Measurements from ENCODE around the gene QRSL1.

GRCh38 chr6:106692819-106693208, 63.4 kb downstream of the QRSL1 start:
- TF ChIP-seq, protein P1, sequence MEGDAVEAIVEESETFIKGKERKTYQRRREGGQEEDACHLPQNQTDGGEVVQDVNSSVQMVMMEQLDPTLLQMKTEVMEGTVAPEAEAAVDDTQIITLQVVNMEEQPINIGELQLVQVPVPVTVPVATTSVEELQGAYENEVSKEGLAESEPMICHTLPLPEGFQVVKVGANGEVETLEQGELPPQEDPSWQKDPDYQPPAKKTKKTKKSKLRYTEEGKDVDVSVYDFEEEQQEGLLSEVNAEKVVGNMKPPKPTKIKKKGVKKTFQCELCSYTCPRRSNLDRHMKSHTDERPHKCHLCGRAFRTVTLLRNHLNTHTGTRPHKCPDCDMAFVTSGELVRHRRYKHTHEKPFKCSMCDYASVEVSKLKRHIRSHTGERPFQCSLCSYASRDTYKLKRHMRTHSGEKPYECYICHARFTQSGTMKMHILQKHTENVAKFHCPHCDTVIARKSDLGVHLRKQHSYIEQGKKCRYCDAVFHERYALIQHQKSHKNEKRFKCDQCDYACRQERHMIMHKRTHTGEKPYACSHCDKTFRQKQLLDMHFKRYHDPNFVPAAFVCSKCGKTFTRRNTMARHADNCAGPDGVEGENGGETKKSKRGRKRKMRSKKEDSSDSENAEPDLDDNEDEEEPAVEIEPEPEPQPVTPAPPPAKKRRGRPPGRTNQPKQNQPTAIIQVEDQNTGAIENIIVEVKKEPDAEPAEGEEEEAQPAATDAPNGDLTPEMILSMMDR (IDR thresholded peaks at IDR 0.05), result no peak
- TF ChIP-seq POLR2A (IDR thresholded peaks at IDR 0.05) (no peak), POLR2AphosphoS5 (IDR thresholded peaks at IDR 0.05) (no peak)

All from prostate gland (tissue), 2 donors.